ES-I3 (cell line): ENCODE data around the gene MED13L.
"Not testable (repeated sequence)": the region's sequence is repeated elsewhere in the genome, so short reads cannot be mapped to it uniquely, and the experiment has no call there.

Source experiments
- H3K36me3 ChIP-seq: 2 replicates; pipeline ENCODE4 v1.6.1; 2013; ENCODE audit warnings: mild to moderate bottlenecking, low read length, control low read depth, moderate library complexity; ENCODE audit not compliant: insufficient read depth
- H3K4me1 ChIP-seq: 2 replicates; pipeline ENCODE4 v1.6.1; 2013; ENCODE audit warnings: mild to moderate bottlenecking, control low read depth, low read length; ENCODE audit not compliant: insufficient read depth
- H3K9ac ChIP-seq: 2 replicates; pipeline ENCODE4 v1.6.1; 2013; ENCODE audit warnings: low read depth, mild to moderate bottlenecking, low read length, moderate library complexity
- H3K9me3 ChIP-seq: 2 replicates; pipeline ENCODE4 v1.6.1; 2013; ENCODE audit warnings: mild to moderate bottlenecking, low read length, moderate library complexity; ENCODE audit not compliant: control insufficient read depth, insufficient read depth

Gene MED13L

GRCh38 chr12:116259800-116260577 lies 17.5 kb downstream of the MED13L start:
- no peak overlapping the region for H3K9ac ChIP-seq

GRCh38 chr12:116257826-116258225 lies 19.7 kb downstream of the MED13L start:
- Histone ChIP-seq H3K9ac (no peak overlapping the region), H3K36me3 (no peaks in the 10 kb centered on the region), H3K4me1 (peaks cover 19% of the 10 kb centered on the region), H3K9me3 (no peaks in the 10 kb centered on the region)

More at GRCh38 chr12:116259800-116260577, 17.5 kb downstream of the MED13L start:
- Histone ChIP-seq H3K4me1 (peaks cover 38% of the 10 kb centered on the region), H3K9me3 (no peaks in the 10 kb centered on the region), H3K36me3 (no peaks in the 10 kb centered on the region)

- Histone ChIP-seq H3K9ac (no peak overlapping the region), H3K9me3 (peaks cover 1% of the 10 kb centered on the region; the same call in 1 of the 2 replicates), H3K36me3 (no peaks in the 10 kb centered on the region), H3K4me1 (peaks cover 19% of the 10 kb centered on the region)
Observed at GRCh38 chr12:116257215-116257614, 20.3 kb downstream of the MED13L start.

- Histone ChIP-seq H3K4me1 (peaks cover 29% of the 10 kb centered on the region), H3K9ac (no peak overlapping the region), H3K36me3 (no peaks in the 10 kb centered on the region), H3K9me3 (peaks cover 2% of the 10 kb centered on the region; the same call in 1 of the 2 replicates)
Observed at GRCh38 chr12:116249938-116250337, 27.6 kb downstream of the MED13L start.

- Histone ChIP-seq H3K4me1 (peaks cover 35% of the 10 kb centered on the region), H3K9me3 (peaks cover 2% of the 10 kb centered on the region; the same call in 1 of the 2 replicates), H3K36me3 (no peaks in the 10 kb centered on the region), H3K9ac (no peak overlapping the region)
Observed at GRCh38 chr12:116248930-116249329, 28.6 kb downstream of the MED13L start.

- H3K4me1 ChIP-seq = peaks cover 40% of the 10 kb centered on the region
- peaks cover 2% of the 10 kb centered on the region; the same call in 1 of the 2 replicates for H3K9me3 ChIP-seq
- no peak overlapping the region for H3K9ac ChIP-seq
- no peaks in the 10 kb centered on the region for H3K36me3 ChIP-seq
Observed at GRCh38 chr12:116248433-116248832, 29.1 kb downstream of the MED13L start.

- Histone ChIP-seq H3K9me3 (peaks cover 2% of the 10 kb centered on the region; the same call in 1 of the 2 replicates), H3K36me3 (no peaks in the 10 kb centered on the region), H3K4me1 (peaks cover 41% of the 10 kb centered on the region), H3K9ac (no peak overlapping the region)
Observed at GRCh38 chr12:116247377-116247776, 30.1 kb downstream of the MED13L start.

- H3K4me1 ChIP-seq = peaks cover 41% of the 10 kb centered on the region
- H3K9ac ChIP-seq = no peak overlapping the region
- H3K9me3 ChIP-seq = no peaks in the 10 kb centered on the region
- H3K36me3 ChIP-seq = no peaks in the 10 kb centered on the region
Observed at GRCh38 chr12:116246490-116247179, 30.9 kb downstream of the MED13L start.

GRCh38 chr12:116245189-116245588 lies 32.3 kb downstream of the MED13L start:
- Histone ChIP-seq H3K4me1 (peaks cover 41% of the 10 kb centered on the region), H3K9ac (no peak overlapping the region), H3K36me3 (no peaks in the 10 kb centered on the region)

GRCh38 chr12:116244474-116245090 lies 32.9 kb downstream of the MED13L start:
- Histone ChIP-seq H3K9me3 (no peaks in the 10 kb centered on the region), H3K36me3 (no peaks in the 10 kb centered on the region), H3K4me1 (peaks cover 41% of the 10 kb centered on the region), H3K9ac (no peak overlapping the region)

More at GRCh38 chr12:116245189-116245588, 32.3 kb downstream of the MED13L start:
- no peaks in the 10 kb centered on the region for H3K9me3 ChIP-seq

GRCh38 chr12:116244001-116244400 lies 33.5 kb downstream of the MED13L start:
- H3K9me3 ChIP-seq = no peaks in the 10 kb centered on the region
- no peaks in the 10 kb centered on the region for H3K36me3 ChIP-seq
- no peak overlapping the region for H3K9ac ChIP-seq
- H3K4me1 ChIP-seq = peaks cover 36% of the 10 kb centered on the region

- Histone ChIP-seq H3K4me1 (peaks cover 30% of the 10 kb centered on the region), H3K9me3 (no peaks in the 10 kb centered on the region), H3K36me3 (no peaks in the 10 kb centered on the region), H3K9ac (no peak overlapping the region)
Observed at GRCh38 chr12:116242740-116243139, 34.8 kb downstream of the MED13L start.

- Histone ChIP-seq H3K9me3 (no peaks in the 10 kb centered on the region), H3K9ac (no peak overlapping the region), H3K4me1 (peaks cover 22% of the 10 kb centered on the region), H3K36me3 (no peaks in the 10 kb centered on the region)
Observed at GRCh38 chr12:116241157-116241759, 36.2 kb downstream of the MED13L start.

- H3K4me1 ChIP-seq, H3K36me3 ChIP-seq, H3K9me3 ChIP-seq, H3K9ac ChIP-seq: not testable (repeated sequence)
Observed at GRCh38 chr12:116238570-116239119, 38.8 kb downstream of the MED13L start.
